SK-N-SH (cell line): ENCODE data around the gene MECP2. TPM values are rescaled to one million over a fixed set of nuclear protein-coding genes. Genes with fewer than 3 reads are reported as not detected.

Source experiments
- CTCF ChIA-PET: fragments of 300-600, 350-600 bp; formaldehyde crosslinking; extraction: SDS; loops from one replicate; lab custom pipeline; 2021; lab: Yijun Ruan, JAX
- POLR2A ChIA-PET: fragments of 350-600 bp; sonication (Branson Sonifier 250); formaldehyde crosslinking; extraction: SDS; loops from one replicate; lab custom pipeline; 2020; ENCODE audit warnings: antibody characterized with exemption, inconsistent platforms; lab: Yijun Ruan, JAX
- DNase-seq: peaks from one replicate; pipeline ENCODE4 v3.0.0; 2012
- H2AFZ ChIP-seq: fragments of 200-600 bp; sonication (generic); 2 replicates; pipeline ENCODE4 v1.8.1; 2016; ENCODE audit warnings: antibody characterized with exemption, mild to moderate bottlenecking, low read depth
- H3F3A ChIP-seq: fragments of 200-600 bp; sonication (generic); replicated peaks from 2 replicates; pipeline ENCODE3; 2016; ENCODE audit warnings: antibody characterized with exemption, mild to moderate bottlenecking; ENCODE audit not compliant: insufficient read depth
- H3K27ac ChIP-seq, 2 experiments: fragments of 200-500 bp in 1 of 2; fragments of 200-600 bp in 1 of 2; sonication (Bioruptor generic) in 1 of 2; sonication (generic), shearing (Covaris generic) in 1 of 2; 2 replicates each; pipeline versions ENCODE4 v1.5.1 to v1.6.1; 2014 to 2016; ENCODE audit warnings: low read depth in 2 of 2, inconsistent platforms in 1 of 2, low read length in 1 of 2, mild to moderate bottlenecking in 1 of 2, mixed read lengths in 1 of 2
- H3K27me3 ChIP-seq: fragments of 200-600 bp; sonication (generic), shearing (Covaris generic); 2 replicates; pipeline ENCODE4 v1.6.1; 2016; ENCODE audit warnings: mixed run types; ENCODE audit not compliant: insufficient read depth
- H3K36me3 ChIP-seq, 2 experiments: fragments of 200-500 bp in 1 of 2; fragments of 200-600 bp in 1 of 2; sonication (Bioruptor generic) in 1 of 2; sonication (generic) in 1 of 2; replicated peaks in 1 of 2; 2 replicates each; pipeline versions ENCODE3 to v1.5.1; 2014 to 2016; ENCODE audit warnings: low read length in 1 of 2, mild to moderate bottlenecking in 1 of 2; ENCODE audit not compliant: insufficient read depth in 2 of 2, control insufficient read depth in 1 of 2
- H3K4me1 ChIP-seq, 2 experiments: fragments of 200-500 bp in 1 of 2; fragments of 200-600 bp in 1 of 2; sonication (Bioruptor generic) in 1 of 2; sonication (generic), shearing (Covaris generic) in 1 of 2; 2 replicates each; pipeline versions ENCODE4 v1.5.1 to v1.6.1; 2014 to 2016; ENCODE audit warnings: low read depth in 1 of 2, low read length in 1 of 2, mixed run types in 1 of 2; ENCODE audit not compliant: insufficient read depth in 2 of 2, control insufficient read depth in 1 of 2
- H3K4me2 ChIP-seq: fragments of 200-600 bp; sonication (generic), shearing (Covaris generic); 2 replicates; pipeline ENCODE4 v1.6.1; 2017; ENCODE audit warnings: mixed run types
- H3K4me3 ChIP-seq, 2 experiments: fragments of 200-500 bp in 1 of 2; fragments of 200-600 bp in 1 of 2; sonication (Bioruptor generic) in 1 of 2; sonication (generic), shearing (Covaris generic) in 1 of 2; 2 replicates each; pipeline versions ENCODE4 v1.5.1 to v1.8.1; 2014 to 2016; ENCODE audit warnings: low read depth in 2 of 2, inconsistent platforms in 1 of 2, low read length in 1 of 2, mild to moderate bottlenecking in 1 of 2, mixed read lengths in 1 of 2, moderate library complexity in 1 of 2
- H3K79me2 ChIP-seq: fragments of 200-600 bp; sonication (generic); 2 replicates; pipeline ENCODE4 v1.8.1; 2017; ENCODE audit warnings: mild to moderate bottlenecking; ENCODE audit not compliant: insufficient read depth
- H3K9ac ChIP-seq: fragments of 200-600 bp; sonication (generic); 2 replicates; pipeline ENCODE4 v1.6.1; 2017; ENCODE audit warnings: mixed run types
- H3K9me2 ChIP-seq: fragments of 200-600 bp; sonication (generic); 2 replicates; pipeline ENCODE4 v1.6.1; 2017; ENCODE audit warnings: mixed run types
- H3K9me3 ChIP-seq: fragments of 200-600 bp; sonication (generic); 2 replicates; pipeline ENCODE4 v1.6.1; 2017; ENCODE audit warnings: mixed run types, mild to moderate bottlenecking, moderate library complexity
- H4K20me1 ChIP-seq: fragments of 200-600 bp; sonication (generic); 2 replicates; pipeline ENCODE4 v1.6.1; 2017; ENCODE audit warnings: mild to moderate bottlenecking, mixed run types; ENCODE audit not compliant: insufficient read depth
- CHD2 ChIP-seq: fragments of 150-350 bp; IDR thresholded peaks from 2 replicates; pipeline ENCODE4 v1.6.1; 2018; ENCODE audit warnings: low read length; ENCODE audit not compliant: partially characterized antibody
- EP300 ChIP-seq, 2 experiments: IDR thresholded peaks; 2 replicates each; pipeline versions ENCODE4 v1.4.0 to v1.6.1; 2012; ENCODE audit warnings: borderline replicate concordance in 1 of 2, low read depth in 1 of 2, low read length in 1 of 2
- EZH2phosphoT487 ChIP-seq: fragments of 200-600 bp; sonication (generic); IDR thresholded peaks from 2 replicates; pipeline ENCODE4 v1.6.1; 2017; ENCODE audit warnings: low read depth, mixed run types, mild to moderate bottlenecking, antibody characterized with exemption, moderate library complexity, borderline replicate concordance
- FOSL2 ChIP-seq: IDR thresholded peaks from 2 replicates; pipeline ENCODE4 v1.4.0; 2012; ENCODE audit warnings: low read depth, mild to moderate bottlenecking, moderate library complexity, borderline replicate concordance
- FOXM1 ChIP-seq: IDR thresholded peaks from 2 replicates; pipeline ENCODE4 v1.4.0; 2012; ENCODE audit warnings: low read depth, mild to moderate bottlenecking
- GATA2 ChIP-seq: sonication (generic); formaldehyde crosslinking; IDR thresholded peaks from 2 replicates; pipeline ENCODE4 v1.5.0; 2020; ENCODE audit warnings: mild to moderate bottlenecking, missing genetic modification reagents
- JUND ChIP-seq: IDR thresholded peaks from 2 replicates; pipeline ENCODE4 v1.4.0; 2012
- MAX ChIP-seq: IDR thresholded peaks from 2 replicates; pipeline ENCODE4 v1.4.0; 2012; ENCODE audit warnings: low read depth
- NFIC ChIP-seq: IDR thresholded peaks from 2 replicates; pipeline ENCODE4 v1.4.0; 2012; ENCODE audit warnings: borderline replicate concordance
- POLR2AphosphoS5 ChIP-seq: IDR thresholded peaks from 2 replicates; pipeline ENCODE4 v1.6.1; 2012; ENCODE audit warnings: low read depth, low read length
- RAD21 ChIP-seq: IDR thresholded peaks from 2 replicates; pipeline ENCODE4 v1.6.1; 2012; ENCODE audit warnings: mild to moderate bottlenecking, low read length
- RCOR1 ChIP-seq: fragments of 150-350 bp; IDR thresholded peaks from 2 replicates; pipeline ENCODE4 v1.6.1; 2017; ENCODE audit warnings: antibody characterized with exemption, low read length
- RXRA ChIP-seq: IDR thresholded peaks from 2 replicates; pipeline ENCODE4 v1.4.0; 2012; ENCODE audit warnings: low read depth, mild to moderate bottlenecking, borderline replicate concordance
- SIN3A ChIP-seq: IDR thresholded peaks from 2 replicates; pipeline ENCODE4 v1.6.1; 2012; ENCODE audit warnings: low read depth, mild to moderate bottlenecking, low read length, moderate library complexity, borderline replicate concordance
- SMC3 ChIP-seq: IDR thresholded peaks from 2 replicates; pipeline ENCODE4 v1.6.1; 2012; ENCODE audit warnings: low read depth, low read length, improper control_type of control experiment
- TAF1 ChIP-seq: IDR thresholded peaks from 2 replicates; pipeline ENCODE4 v1.6.1; 2012; ENCODE audit warnings: low read depth, mild to moderate bottlenecking, low read length, moderate library complexity, borderline replicate concordance
- TCF12 ChIP-seq: IDR thresholded peaks from 2 replicates; pipeline ENCODE4 v1.4.0; 2012
- YY1 ChIP-seq: IDR thresholded peaks from 2 replicates; pipeline ENCODE4 v1.4.0; 2012; ENCODE audit warnings: low read depth, mild to moderate bottlenecking
- ZBTB33 ChIP-seq: IDR thresholded peaks from 2 replicates; pipeline ENCODE4 v1.4.0; 2012; ENCODE audit warnings: low read depth, borderline replicate concordance
- WGBS: methylation state at CpG from one replicate; pipeline ENCODE4 v1.1.6; 2017; ENCODE audit warnings: low lambda C conversion rate; 5-methylcytosine and 5-hydroxymethylcytosine counted together
- polyA plus RNA-seq, 3 experiments: library from polyadenylated mRNA; depleted of rRNA; stranded (reverse); fragments of >200 nt; gene quantifications; 2 replicates each; pipeline ENCODE4 v1.2.3, GENCODE V29; 2012

The MECP2 gene
- polyA plus RNA-seq, 1 of the 3 experiments (the other 2 are of a cell fraction), result 8.2 TPM

- Histone ChIP-seq H3K36me3 (no peaks in the 10 kb centered on the region), H3K79me2 (peaks cover 34% of the 10 kb centered on the region), H3K9me3 (no peaks in the 10 kb centered on the region), H3K9me2 (no peaks in the 10 kb centered on the region), H3K4me2 (no peak overlapping the region), H3K27me3 (peaks cover 9% of the 10 kb centered on the region; the same call in 1 of the 2 replicates), H3K4me3 (no peak overlapping the region), H2AFZ (no peak overlapping the region; the same call in 1 of the 2 replicates), H3K9ac (no peak overlapping the region), H3K27ac (no peak overlapping the region), H4K20me1 (peaks cover 33% of the 10 kb centered on the region), H3K4me1 (peaks cover 0 to 21% of the 10 kb centered on the region in 2 experiments; a peak in 3 of 4 replicates), H3F3A (no peaks in the 10 kb centered on the region)
- WGBS, result 36% methylated on average over 2 of the region's 2 CpGs
- no peak for TF ChIP-seq RCOR1
- no peak for TF ChIP-seq RAD21
- no peak for TF ChIP-seq FOSL2
- TF ChIP-seq JUND, result no peak
- TF ChIP-seq NFIC, result no peak
- TF ChIP-seq EP300 (IDR thresholded peaks at IDR 0.05; ENCODE audit: borderline replicate concordance in 1 of 2, low read depth in 1 of 2, low read length in 1 of 2), result no peak
- TF ChIP-seq SMC3, result no peak
- no peak for TF ChIP-seq TAF1
- TF ChIP-seq EZH2phosphoT487, result no peak
- TF ChIP-seq FOXM1, result no peak
- TF ChIP-seq POLR2AphosphoS5, result no peak
- TF ChIP-seq GATA2 (CRISPR knock-in tag), result no peak
- TF ChIP-seq YY1, result no peak
- TF ChIP-seq MAX, result no peak
- no peak for TF ChIP-seq RXRA
- TF ChIP-seq CHD2, result no peak
- TF ChIP-seq TCF12, result no peak
- no peak for TF ChIP-seq SIN3A
- no peak for TF ChIP-seq ZBTB33
- ChIA-PET POLR2A (no interaction called here), CTCF (interaction anchor here (0.6 to 1.6 kb wide), 2 partner anchors 39 to 85 kb away, joined by 3 to 6 read pairs; no protein-coding TSS in a partner anchor)
- DNase-seq, result no peak
Measured at GRCh38 chrX:154098551-154098950, 1.0 kb upstream of the MECP2 start.
